IPS-18c (cell line): ENCODE data around the gene MLST8.

ENCODE experiments used
- H3K4me3 ChIP-seq: 2 replicates; pipeline ENCODE4 v1.7.0; 2013; ENCODE audit warnings: low read depth, mild to moderate bottlenecking, low read length, moderate library complexity; ENCODE audit not compliant: insufficient read depth
- H3K9me3 ChIP-seq: one replicate; pipeline ENCODE4 v1.6.1; 2013; ENCODE audit warnings: mild to moderate bottlenecking, low read length, moderate library complexity; ENCODE audit not compliant: control insufficient read depth, insufficient read depth

MLST8 gene

DNA sequence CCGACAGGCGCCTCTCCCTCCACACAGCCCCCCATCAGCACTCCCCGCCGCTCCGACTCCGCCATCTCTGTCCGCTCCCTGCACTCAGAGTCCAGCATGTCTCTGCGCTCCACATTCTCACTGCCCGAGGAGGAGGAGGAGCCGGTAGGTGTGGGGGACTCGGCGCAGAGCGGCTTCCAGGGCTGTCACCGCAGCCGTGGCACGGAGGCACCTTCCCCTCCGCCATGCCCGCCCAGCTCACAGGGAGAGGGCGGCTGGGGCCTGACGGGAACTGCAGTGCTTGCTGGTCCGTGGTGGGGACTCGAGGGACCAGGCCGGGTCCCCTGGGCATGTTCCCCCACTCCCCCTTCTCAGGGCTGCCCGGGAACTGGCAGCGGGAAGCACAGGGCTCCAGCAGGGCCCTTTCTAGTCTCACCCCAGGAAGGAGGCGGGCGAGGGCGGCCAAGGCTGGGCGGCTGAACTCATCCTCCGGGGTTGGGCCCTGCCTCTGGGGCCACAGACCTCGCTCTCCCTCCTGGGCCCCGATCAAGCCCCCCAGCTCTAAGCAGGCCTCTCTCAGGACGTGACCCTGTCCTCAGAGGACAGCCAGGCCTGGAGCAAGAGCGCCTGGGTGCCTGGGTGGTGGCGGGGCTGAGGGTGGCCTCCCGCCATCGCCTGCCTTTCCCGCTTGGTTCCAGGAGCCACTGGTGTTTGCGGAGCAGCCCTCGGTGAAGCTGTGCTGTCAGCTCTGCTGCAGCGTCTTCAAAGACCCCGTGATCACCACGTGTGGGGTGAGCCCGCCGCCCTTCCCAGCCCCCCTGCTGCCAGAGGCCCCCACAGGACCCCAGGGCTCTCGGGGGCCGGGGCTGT is 34.4 kb upstream of the MLST8 start:
- Histone ChIP-seq H3K9me3 (no peaks in the 10 kb centered on the region), H3K4me3 (no peak overlapping the region)

DNA sequence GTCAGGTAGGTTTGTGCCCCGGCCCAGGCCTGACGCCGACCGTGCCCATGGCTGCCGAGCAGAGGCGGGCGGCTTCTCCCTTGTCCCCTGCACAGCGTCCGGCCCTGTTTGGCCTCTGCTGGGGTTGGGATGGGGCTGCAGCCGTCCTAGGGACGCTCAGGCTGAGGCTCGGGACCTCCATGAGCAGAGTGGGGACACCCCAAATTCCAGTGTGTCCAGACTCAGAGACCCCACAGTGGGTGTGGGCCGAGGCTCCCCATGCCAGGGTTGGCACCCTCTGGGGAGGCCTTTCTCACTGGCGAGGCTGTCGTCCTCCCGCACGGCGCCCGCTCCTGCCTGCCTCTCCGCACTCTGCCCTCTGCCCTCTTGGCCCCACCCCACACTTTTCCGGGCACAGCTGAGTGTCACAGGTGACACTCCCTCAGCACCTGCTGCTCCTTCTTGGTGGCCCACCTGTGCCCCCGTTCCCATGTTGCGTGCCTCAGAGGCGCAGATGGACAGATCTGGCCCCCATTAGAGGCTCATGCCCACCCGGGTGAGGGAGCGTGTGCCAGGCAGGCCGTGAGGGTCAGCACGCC is 33.6 kb upstream of the MLST8 start:
- no peaks in the 10 kb centered on the region for H3K9me3 ChIP-seq
- no peak overlapping the region for H3K4me3 ChIP-seq

DNA sequence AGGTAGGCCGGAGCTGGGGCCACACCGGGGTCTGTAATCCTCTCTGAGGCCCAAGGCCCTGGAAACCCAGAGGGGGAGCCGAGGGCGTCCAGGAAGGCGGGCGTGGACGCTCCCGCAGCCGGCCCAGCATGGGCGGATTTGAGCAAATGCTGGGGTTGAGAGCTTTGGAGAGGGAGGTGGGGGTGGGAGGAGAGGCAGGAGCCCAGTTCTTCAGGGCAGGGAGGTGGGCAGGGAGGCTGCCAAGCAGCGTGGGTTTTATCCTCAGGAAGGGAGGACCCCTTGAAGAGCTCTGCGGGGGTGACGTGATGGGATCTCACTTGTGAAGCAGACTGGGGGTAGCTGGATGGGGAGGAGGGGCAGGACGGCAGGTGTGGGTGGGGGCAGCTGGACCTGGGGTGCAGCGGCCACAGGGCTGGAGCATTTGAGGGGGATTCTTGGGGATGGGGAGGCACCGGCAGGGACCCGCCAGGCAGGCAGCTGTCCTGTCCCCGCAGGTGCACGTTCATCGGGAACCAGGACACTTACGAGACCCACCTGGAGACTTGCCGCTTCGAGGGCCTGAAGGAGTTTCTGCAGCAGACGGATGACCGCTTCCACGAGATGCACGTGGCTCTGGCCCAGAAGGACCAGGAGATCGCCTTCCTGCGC is 32.4 kb upstream of the MLST8 start:
- no peak overlapping the region for H3K4me3 ChIP-seq

DNA sequence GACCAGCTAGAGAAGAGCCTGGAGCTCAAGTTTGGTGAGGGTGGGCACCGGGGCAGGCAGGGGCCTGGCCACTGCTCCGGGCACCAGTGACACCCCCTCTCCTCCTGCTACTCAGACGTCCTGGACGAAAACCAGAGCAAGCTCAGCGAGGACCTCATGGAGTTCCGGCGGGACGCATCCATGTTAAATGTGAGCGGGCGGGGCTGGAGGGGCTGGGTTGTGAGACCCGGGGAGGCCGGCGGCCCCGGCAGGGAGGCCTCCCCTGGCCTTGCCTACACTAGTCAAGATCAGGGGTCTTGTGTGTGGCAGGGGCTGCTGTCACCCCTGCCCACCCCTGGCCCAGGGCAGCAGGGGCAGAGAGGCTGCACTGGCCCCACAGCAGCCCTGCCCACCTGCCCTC is 31.9 kb upstream of the MLST8 start:
- no peak overlapping the region for H3K4me3 ChIP-seq
- no peaks in the 10 kb centered on the region for H3K9me3 ChIP-seq

More for the DNA sequence above, 32.4 kb upstream of the MLST8 start:
- no peaks in the 10 kb centered on the region for H3K9me3 ChIP-seq

DNA sequence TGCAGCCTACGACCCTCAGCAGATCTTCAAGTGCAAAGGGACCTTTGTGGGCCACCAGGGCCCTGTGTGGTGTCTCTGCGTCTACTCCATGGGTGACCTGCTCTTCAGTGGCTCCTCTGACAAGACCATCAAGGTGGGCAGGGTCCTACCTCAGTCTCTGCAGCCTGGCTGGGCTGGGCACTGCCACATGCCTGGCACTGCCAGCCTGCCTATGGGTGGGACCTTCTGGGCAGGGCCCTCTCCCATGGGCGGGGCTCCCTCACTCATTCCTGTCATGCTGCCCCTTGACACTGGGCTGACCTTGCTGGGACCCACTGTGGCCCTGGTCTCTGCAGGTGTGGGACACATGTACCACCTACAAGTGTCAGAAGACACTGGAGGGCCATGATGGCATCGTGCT is 31.3 kb upstream of the MLST8 start:
- H3K4me3 ChIP-seq: no peak overlapping the region
- no peaks in the 10 kb centered on the region for H3K9me3 ChIP-seq

DNA sequence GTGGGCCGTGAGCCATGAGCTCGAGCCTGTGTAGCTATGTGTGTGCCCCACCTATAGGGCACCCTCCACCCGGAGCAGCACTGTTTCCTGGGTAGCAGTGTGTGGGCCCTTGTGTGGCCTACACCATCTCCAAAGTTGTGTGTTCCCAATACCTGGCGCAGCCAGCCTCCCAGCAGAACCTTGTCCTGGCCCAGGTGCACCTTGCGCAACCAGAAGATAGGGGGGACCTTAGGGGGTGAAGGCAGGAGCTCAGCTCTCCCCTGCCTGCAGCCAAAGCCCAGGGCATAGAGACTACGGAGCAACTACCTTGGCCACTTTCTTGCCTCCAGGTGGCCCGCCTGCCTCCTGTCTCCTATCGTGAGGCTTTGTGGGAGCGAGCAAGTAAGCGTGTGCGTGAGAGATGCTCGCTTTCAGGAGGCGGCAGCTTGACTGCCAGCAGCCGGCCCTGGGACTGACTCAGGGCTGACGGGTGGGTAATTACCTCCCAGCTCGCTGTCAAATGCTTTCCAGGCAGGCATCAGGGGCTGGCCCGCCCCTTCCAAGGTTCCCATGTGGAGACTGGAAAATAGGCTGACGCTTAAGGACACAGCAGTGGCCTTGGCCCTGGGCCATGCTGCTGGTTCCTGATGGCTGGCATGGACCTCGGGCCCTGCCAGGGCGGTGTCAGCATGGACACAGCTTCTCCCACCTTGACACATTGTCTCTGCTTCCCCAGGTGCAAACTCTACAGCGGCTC is 30.7 kb upstream of the MLST8 start:
- Histone ChIP-seq H3K4me3 (no peak overlapping the region), H3K9me3 (no peaks in the 10 kb centered on the region)

DNA sequence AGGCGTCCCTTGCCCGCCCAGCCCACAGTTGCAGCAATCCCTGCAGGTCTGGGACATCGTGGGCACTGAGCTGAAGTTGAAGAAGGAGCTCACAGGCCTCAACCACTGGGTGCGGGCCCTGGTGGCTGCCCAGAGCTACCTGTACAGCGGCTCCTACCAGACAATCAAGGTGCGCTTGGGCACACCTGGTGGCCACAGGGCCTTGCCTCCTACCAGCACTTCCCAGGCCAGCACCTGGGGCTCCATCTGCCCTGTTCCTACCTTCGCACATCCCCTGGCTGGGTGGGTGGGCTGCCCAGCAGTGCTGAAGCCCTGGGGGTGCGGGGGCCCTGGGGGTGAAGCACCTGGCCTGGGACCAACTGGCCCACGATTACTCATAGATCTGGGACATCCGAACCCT is 29.8 kb upstream of the MLST8 start:
- Histone ChIP-seq H3K4me3 (no peak overlapping the region), H3K9me3 (no peaks in the 10 kb centered on the region)

DNA sequence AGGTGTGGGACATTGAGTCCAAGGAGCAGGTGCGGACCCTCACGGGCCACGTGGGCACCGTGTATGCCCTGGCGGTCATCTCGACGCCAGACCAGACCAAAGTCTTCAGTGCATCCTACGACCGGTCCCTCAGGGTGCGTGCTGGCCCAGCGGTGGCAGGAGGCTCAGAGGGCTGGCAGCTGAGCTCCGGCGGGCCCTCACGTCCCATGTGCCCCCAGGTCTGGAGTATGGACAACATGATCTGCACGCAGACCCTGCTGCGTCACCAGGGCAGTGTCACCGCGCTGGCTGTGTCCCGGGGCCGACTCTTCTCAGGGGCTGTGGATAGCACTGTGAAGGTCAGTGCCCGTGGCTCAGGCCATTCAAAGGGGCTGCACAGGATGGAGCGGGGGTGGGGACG is 29.2 kb upstream of the MLST8 start:
- Histone ChIP-seq H3K4me3 (no peak overlapping the region), H3K9me3 (no peaks in the 10 kb centered on the region)

DNA sequence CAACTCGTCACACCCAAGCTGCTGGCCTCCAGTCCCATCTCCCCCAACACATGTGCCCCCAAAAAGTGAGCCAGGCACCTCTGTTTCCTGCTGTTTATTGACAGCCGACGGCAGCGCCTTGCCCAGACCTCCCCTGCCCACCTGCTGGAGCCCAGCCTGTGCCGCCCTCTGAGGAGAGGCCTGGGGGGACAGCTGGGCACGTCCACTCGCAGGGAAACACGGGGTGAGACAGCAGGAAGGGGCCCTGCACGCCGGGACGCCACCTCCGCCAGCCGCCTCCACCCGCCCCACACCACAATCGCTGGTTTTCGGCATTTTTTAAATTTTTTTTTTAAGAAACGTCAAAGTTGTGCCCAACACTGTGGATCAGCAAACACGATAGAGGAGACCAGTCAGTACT is 28.2 kb upstream of the MLST8 start:
- Histone ChIP-seq H3K9me3 (no peaks in the 10 kb centered on the region), H3K4me3 (no peak overlapping the region)

DNA sequence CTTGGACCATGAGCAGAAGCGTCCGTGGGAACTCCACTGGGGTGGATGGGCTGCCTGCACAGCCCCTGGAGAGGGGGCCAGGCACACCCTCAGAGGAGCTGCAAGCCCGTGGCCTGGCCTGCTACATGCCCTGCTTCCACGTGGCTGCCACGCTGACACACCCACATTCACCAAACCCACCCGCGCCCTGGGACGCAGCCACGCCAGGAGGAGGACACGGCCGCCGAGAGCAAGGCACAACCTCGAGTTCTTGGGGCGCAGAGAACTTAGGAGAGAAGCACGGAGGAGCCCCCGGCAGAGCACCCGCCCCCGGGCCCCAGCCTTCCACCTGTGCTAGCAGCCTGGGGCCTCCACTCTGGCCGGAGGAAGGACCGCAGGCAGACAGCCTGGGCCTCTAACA is 27.7 kb upstream of the MLST8 start:
- H3K4me3 ChIP-seq: no peak overlapping the region
- H3K9me3 ChIP-seq: no peaks in the 10 kb centered on the region

DNA sequence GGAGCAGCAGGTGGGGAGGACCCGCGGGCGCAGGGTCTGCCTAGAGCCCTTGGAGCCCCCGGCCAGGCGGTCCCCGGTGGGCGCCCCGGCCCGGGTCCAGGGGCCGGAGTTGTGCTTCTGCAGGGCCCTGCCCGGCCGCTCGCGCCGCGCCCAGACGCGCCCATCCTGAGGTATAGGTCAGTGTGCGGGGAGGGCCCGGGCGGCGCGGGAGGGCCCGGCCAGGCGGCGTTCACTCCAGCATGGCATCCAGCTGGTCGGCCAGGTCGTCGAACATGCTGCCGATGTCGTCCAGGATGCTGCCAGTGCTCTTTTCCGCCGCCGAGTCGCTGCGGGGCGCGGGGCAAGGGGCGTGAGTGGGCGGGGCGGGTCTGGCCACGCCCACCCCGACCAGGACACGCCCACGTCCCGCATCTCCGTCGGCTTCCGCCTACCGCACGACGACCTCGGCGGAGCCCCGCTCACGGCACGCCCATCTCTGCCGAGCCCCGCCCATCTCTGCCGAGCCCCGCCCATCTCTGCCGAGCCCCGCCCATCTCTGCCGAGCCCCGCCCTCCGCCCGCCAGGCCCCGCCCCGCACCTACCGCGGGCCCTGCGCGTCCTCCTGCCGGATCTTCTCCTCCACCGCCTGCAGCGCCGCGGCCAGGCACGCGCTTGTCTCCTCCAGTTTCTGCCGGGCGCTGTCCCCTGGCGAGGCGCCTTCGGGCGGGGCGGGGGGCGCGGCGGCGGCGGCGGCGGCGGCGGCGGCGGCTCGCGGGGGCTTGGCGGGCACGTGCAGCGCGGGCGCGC is 26.7 kb upstream of the MLST8 start:
- H3K9me3 ChIP-seq: no peaks in the 10 kb centered on the region
- H3K4me3 ChIP-seq: no peak overlapping the region

DNA sequence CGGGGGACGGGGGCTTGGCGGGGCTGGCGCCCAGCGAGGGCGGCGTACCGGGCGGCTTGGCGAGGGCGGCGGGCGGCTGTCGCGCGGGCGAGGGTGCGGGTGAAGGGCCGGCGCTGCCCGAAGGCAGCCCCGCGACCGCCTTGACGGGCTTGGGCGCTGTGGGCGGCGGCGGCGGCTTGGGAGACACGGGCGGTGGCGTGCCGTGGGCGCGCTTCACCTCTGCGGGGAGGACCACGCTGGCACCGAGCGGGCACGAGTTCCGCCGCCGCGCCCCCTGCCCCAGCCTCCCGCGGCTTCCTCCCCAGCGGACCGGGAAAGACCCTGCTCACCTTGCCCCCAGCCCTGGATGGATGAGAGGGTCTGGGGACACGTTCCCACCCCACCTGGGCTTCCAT is 26.1 kb upstream of the MLST8 start:
- no peak overlapping the region; the same call in 1 of the 2 replicates for H3K4me3 ChIP-seq
- no peaks in the 10 kb centered on the region for H3K9me3 ChIP-seq

DNA sequence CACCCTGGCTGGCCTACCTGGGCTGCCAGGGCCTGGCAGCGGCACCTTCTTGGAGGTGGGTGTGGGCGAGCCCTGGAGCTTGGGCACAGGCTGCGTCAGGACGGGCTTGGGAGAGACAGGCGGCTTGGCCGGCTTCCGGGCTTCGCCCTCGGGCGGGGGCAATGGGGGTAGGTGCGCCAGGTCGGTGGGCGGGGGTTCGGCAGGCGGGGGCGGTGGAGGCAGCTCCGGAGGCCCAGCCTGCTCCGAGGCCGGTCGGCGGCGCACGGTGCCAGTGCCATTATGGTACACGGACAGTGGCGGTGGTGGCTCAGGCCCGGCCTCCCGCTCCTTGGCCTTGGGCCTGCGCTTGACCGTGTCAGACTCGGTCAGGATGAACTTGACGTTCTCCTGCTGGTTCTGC is 25.7 kb upstream of the MLST8 start:
- H3K4me3 ChIP-seq: no peak overlapping the region; the same call in 1 of the 2 replicates
- no peaks in the 10 kb centered on the region for H3K9me3 ChIP-seq

DNA sequence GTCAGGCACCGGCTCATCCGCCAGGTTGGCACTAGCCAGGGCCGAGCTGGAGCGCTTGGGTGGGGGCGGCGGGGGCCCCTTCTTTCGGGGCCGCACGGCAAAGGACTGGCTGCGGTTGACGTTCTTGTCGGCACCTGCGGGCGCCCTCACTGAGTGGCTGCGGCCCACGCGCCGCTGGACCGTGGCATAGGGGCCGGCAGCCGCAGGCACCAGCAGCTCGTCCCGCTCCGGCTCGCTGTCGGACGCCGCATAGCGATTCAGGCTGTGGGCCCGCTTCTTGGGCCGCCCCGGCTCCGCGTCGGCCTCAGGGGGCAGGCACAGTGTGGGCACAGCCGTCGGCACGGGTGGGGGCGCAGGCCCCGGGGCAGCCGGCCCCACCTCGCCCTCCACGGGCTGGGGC is 24.8 kb upstream of the MLST8 start:
- Histone ChIP-seq H3K9me3 (no peaks in the 10 kb centered on the region), H3K4me3 (no peak overlapping the region)

DNA sequence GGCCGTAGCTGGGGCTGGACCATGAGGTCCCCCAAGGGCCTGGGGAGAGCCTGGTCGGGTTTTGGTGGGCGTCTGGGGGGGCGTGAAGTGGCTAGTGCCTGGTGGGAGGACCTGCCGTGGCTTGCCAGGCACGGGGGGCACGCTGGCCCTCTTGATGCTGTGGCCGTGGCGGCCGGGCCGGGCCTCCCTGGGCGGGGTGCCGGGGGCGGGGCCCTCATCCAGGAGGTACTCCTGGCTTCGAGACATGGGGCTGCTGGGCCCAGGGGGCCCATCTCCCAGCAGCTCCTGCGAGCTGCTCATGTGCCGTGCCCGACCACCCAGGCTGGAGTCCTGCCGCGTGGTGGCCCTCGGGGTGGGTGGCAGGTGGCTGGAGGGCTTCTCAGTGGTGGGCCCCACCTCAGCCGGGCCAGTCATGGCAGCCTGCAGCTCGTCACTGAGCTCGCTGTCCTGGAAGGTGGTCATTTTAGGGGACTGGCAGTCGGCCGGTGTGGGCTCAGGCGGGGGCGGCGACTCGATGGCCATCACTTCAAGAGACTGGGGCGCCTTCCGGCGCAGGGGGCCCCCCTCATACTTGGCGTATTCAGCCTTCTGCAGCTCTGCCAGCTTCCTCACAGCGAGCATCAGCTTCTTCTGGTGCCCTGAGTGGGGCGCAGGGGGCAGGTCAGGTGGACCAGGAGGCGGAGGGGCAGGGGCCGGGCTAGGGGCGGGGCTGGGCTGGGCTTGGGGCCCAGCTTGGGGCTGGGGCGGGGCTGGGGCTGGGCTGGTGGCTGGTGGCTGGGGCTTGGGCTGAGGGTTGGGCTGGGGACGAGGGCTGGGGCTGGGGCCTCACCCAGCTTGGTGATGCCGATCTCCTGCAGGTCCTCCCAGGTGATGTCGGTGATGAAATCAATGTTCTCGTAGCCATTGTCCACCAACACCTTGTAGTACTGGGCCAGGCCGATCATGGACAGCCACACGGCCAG is 24.0 kb upstream of the MLST8 start:
- no peak overlapping the region for H3K4me3 ChIP-seq
- H3K9me3 ChIP-seq: no peaks in the 10 kb centered on the region

DNA sequence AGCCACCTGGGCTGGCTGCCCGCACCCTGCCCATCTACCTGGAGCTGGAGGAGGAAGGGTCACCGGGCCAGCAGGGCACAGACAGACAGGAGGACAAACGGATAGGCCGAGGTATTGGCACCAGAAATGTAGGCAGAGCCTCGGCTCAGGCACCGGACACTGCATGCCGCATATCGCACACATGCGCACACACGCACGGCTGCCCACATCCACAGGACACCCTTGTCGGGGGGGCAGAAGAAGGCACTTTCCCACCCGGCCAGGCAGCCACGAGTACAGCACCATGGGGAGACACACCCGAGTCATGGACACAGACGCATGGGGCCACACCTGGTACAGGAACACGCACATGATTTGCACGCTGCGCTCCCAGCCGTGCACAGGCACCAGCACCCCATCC is 23.3 kb upstream of the MLST8 start:
- no peak overlapping the region for H3K4me3 ChIP-seq

More for the DNA sequence above, 23.3 kb upstream of the MLST8 start:
- H3K9me3 ChIP-seq: no peaks in the 10 kb centered on the region
